Epithelial cell of esophagus (primary cell): ENCODE data around the gene GPR146.

Experiments
- DNase-seq: peaks from one replicate; pipeline ENCODE4 v3.0.0; 2010; ENCODE audit warnings: low read depth
- H3K4me3 ChIP-seq: 2 replicates; pipeline ENCODE4 v1.5.1; 2011; ENCODE audit warnings: mild to moderate bottlenecking, low read length, control low read depth
- CTCF ChIP-seq: IDR thresholded peaks from 2 replicates; pipeline ENCODE4 v1.5.1; 2011; ENCODE audit warnings: low read depth, mild to moderate bottlenecking, low read length, control low read depth, inconsistent platforms; ENCODE audit not compliant: insufficient read depth; ENCODE audit errors: missing control alignments

Gene GPR146

DNA sequence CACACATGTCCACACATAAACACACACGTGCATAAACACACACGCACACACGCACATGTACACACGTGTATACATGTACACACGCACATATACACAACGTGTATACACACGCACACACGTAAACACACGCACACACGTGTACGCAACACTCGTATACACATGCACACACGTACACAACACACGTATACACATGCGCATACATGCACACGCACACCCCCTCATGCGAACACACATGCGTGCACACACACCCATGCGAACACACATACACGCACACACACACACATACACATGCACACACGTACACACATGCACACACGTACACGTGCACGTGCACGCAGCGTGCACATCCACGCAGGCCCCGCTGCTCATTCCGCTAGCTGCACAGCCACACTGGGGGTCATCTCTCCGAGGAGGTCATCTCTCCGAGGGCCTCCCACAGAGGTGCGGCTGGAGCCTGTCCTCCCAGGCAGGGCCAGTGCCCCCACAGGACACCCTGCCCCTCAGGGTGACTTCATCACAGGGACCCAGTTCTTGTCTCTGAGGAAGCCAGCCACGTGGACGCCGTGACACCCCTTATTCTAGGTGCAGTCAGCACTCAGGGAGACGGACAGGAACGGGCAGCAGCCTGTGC, 35.5 kb upstream of the GPR146 start:
- no peak overlapping the region for H3K4me3 ChIP-seq
- DNase-seq: no peak
- TF ChIP-seq CTCF: no peak

- H3K4me3 ChIP-seq: no peak overlapping the region
- no peak for TF ChIP-seq CTCF
- DNase-seq: no peak
Measured at GRCh38 chr7:1009747-1010146, 34.6 kb upstream of the GPR146 start.

- no peak for TF ChIP-seq CTCF
- DNase-seq: no peak
- H3K4me3 ChIP-seq: no peak overlapping the region
Measured at GRCh38 chr7:1010226-1010625, 34.1 kb upstream of the GPR146 start.

DNA sequence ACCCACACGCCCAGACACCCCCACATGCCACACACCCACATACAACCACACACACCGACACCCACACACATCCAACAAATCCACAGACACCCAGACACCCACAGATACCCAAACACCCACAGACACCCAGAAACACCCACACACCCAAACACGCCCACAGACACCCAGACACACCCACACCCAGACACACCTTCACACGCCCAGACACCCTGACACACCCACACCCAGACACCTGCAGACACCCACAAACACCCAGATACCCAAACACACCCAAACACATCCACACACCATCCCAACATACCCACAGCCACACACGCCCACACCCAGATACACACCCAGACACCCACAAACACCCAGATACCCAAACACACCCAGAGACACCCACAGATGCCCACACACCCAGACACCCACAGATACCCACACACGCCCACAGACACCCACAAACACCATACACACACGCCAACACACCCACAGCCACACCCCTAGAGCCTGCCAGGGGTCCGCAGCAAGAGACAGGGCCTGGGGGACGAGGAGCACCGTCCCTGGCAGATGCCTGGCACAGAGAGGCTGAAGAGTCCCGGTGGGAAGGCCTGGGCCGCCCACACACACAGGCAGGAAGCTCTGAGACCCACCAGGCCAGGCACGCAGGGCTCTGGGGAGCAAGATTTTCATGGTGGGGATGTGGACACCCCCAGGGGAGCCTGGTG, 32.9 kb upstream of the GPR146 start:
- no peak overlapping the region for H3K4me3 ChIP-seq
- DNase-seq: no peak
- TF ChIP-seq CTCF: no peak

DNA sequence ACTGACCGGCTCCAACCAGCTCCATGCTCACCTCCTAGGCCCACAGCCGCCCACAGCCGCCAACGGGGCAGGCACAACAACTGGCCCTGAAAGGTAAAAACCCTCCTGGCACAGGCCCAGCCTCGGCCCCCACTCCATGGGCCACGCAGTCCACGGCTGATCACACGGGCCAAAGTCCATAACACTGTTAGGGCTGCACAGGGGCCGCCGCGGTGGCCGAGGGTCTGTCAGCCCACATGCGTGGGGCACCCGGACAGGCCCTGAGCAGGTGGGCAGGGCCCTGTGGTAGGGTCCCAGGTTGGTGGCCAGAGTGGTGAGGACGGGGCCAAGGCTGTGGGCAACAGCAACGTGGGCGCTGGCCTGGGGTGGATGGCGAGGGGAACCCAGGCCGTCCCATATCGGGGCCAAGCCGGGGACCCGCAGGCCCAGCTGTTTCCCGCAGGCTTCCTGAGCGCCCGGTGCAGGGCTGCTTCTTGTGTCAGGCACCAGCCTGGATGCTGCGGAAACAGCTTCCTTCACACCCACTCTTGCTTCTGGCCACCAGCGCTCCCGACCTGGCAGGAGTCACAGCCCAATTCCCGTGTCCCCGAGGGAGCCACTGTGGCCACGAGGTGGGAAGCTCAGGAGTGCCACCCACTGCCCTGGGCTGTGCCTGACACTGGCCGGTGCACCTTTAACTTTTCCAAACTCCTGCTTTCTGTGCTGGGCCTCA, 32.2 kb upstream of the GPR146 start:
- no peak for TF ChIP-seq CTCF
- H3K4me3 ChIP-seq: no peak overlapping the region
- DNase-seq: no peak

DNA sequence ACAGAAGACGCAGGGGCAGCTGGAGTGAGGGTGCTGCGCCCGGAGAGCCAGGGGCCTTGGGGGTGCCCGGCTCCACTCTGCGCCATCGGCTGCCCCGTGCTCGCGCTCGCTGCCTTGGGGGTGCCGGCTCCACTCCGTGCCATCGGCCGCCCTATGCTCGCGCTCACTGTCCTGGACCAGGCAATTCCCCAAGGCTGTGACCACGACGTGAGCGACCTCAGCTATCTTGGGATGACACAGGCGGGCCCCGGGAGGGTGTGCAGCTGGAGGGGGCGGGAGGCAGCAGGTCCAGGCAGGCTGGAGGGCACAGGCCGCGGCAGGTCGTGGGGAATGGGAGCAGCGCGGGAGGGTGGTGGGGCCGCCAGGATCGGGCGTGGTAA, 31.6 kb upstream of the GPR146 start:
- no peak for DNase-seq
- no peak overlapping the region for H3K4me3 ChIP-seq
- no peak for TF ChIP-seq CTCF
